Measurements from ENCODE around the gene GLI3.

GLI3 gene

DNA sequence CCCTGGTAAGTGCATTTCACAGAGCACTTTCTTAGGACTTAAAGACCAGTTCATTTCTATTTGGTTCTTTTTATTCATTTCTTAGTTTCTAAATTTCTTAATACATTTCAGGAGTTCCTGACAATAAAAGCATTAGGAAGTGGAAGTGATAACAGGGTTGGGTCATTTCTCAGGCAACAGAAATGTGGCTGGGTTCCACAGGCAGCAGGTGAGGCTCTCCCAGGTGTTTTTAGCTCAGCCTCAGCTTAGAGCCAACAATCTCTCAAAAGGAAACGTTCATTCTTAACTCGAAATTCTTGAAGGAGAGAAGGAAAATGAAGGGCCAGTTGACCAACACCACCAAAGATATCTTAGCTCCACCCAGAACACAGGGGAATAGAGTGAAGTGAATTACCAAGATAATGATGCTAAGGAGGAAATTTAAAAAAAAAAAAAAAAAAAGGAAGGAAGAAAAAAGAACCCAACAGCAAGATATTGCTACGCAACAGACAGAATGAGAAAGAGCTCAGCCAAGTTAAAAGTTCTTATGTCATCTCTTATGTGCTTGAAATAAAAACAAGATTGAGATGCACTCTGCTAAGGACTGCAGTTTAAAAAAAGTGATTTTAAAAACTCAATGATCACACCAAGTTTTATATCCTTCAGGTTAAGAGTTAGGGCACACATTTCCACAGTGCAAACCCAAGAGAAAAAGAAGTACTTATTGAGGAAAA, 230.1 kb downstream of the GLI3 start:
- no peak for DNase-seq (ENCODE audit: low read depth in 3 of 3, low spot score in 1 of 3)

DNA sequence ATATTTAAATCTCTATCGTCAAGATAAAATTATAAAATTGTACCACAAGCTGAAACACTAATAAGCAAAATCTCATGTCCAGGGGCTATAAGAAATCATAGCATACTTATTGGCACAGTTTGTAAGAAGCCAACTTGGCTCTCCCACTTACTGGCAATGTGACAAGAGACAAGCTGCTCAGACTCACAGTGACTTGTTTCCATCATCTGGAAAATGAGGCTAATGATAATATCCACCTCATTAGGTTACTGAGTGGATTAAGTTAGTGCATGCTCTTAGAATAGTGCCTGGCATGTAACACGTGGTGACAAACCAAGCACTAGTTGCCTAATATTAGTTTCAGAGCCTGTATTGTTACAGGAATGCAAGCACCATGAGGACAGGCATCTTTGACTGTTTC, 234.4 kb downstream of the GLI3 start:
- no peak for DNase-seq (ENCODE audit: low read depth in 3 of 3, low spot score in 1 of 3)

DNA sequence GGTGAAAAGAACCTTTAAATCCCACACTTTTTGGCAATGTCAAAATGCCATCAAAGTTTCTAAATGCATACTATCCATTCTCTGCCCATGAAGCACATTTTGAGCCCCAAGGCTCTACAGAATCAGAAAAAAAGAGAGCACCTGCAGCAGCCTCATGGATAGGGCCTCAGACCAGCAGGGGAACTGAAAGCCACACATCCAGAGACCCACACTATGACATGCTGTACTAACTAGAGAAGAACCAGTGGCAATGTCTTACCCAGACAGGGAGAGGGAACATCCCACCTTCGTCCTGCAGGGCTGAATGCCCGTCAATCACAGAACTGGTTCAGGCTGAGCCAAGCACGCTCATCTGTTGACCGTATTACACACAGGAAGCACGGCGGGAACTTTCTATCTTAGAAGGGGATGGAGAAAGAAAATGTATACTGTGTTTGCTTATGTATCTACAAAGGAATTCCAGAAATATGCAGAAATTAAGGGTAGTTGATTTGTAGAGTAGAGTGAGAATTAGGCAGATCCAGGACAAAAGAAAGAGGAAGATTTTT, 237.2 kb downstream of the GLI3 start:
- DNase-seq (ENCODE audit: low read depth in 3 of 3, low spot score in 1 of 3) = no peak

DNA sequence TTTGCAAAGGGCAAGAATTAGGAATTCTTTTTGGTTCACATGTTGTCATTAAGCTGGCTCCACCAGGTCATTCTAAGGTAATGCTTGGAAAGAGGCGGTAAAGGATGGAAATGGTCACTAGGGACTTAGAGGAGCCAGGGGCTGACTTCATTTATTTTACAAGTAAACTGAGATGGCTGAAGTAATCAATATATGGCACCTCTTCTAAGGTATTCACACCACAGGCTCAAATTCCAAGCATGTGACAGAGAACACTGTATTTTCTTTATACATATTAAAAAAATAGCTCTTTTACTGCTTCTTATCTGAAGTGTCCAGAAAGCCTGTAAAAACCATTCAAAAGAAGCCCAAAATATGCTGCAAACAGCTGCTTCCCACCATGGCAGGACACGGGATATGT, 239.0 kb downstream of the GLI3 start:
- DNase-seq (ENCODE audit: low read depth in 3 of 3, low spot score in 1 of 3) = no peak

DNA sequence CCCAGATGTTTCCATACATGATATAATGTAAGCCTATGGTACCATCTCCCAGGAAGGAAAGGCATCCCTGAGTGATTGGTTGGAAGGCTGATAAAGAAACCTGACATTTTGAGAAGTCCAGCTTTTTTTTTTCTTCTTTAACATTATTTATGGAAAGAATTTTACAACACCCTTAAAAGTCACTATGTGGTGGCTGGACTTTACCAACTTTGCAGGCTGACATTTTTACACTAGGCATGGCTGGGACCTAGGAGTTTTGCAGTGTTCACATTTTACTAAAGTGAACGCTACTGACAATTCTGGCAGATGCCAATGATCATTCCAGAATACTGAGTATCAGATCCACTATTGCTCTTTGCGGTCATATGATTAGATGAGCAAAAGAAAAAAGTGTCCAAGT, 239.9 kb downstream of the GLI3 start:
- DNase-seq (ENCODE audit: low read depth in 3 of 3, low spot score in 1 of 3) = no peak

DNA sequence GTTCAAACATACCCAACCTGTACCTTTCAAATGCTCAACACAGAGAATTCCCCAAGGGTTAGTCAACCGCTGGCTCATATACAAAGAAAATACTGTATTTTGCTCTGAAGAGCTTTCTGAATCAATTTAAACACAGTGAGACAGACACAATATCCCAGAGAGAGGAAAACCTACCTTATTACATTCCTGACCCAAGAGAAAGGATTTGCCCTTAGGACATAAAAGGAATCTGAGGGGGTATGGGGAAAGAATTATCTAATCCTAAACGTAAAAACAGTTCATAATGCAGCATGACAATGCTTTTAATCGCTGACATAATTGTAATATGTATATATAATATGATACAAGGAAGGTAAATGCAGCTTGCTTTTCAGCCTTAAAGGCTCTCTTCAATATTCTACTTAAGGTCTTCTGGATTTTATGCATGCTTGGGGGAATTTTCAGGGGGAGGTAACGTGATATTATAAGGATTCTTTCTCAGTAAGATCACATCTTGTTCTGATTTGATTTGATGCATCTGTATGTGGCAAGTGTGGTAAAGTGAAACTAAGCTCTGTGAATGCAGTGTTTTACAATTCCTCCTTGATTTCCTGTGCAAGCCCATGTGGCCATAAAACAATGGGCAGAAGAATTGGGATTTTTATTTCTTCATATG, 240.5 kb downstream of the GLI3 start:
- no peak for DNase-seq (ENCODE audit: low read depth in 3 of 3, low spot score in 1 of 3)

DNA sequence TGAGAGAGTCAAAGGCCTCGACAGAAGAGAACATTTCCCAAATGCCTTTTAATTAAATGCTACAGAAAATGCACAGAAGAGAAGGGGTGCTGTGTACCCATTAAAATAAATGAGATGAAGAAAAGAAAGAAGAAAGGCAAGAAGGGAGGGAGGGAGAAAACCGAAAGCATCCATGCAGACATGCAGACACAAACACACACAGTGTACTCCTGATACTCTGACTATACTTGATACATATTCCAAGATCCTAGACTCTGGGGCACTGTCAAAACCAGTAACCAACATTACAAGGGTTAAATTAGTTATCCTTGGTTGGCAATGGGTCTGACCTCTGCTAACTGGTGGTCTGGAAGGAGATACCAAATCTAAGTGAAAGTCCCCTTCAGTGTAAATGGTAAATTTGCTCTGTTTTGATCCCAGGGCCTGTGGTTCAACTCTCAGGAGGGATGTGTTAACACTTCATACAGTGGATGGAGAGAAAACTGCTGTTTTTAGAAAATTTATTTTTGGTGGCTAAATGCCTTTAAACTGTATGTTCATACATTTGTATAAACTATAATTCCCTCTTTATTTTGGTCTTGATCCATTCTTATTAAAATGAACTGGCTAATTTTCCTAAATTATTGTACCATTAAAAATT, 241.3 kb downstream of the GLI3 start:
- DNase-seq (ENCODE audit: low read depth in 3 of 3, low spot score in 1 of 3) = no peak

DNA sequence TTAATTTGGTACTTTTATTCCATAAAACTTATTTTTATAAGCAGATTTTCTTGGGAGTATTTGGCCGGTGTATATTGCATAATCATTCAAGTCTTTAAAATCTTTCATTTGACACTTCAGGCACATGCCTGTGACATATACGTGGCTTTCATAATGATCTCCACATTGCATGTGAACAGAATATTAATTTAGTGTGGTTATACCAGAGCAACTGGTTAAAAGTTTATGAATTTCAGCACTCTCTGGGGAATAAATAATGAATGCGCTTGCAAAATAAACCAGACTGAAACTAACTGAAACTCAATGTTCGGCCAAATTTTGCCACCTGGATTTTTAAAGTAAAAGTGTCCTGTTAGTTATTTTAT, 242.3 kb downstream of the GLI3 start:
- no peak for DNase-seq (ENCODE audit: low read depth in 3 of 3, low spot score in 1 of 3)

DNA sequence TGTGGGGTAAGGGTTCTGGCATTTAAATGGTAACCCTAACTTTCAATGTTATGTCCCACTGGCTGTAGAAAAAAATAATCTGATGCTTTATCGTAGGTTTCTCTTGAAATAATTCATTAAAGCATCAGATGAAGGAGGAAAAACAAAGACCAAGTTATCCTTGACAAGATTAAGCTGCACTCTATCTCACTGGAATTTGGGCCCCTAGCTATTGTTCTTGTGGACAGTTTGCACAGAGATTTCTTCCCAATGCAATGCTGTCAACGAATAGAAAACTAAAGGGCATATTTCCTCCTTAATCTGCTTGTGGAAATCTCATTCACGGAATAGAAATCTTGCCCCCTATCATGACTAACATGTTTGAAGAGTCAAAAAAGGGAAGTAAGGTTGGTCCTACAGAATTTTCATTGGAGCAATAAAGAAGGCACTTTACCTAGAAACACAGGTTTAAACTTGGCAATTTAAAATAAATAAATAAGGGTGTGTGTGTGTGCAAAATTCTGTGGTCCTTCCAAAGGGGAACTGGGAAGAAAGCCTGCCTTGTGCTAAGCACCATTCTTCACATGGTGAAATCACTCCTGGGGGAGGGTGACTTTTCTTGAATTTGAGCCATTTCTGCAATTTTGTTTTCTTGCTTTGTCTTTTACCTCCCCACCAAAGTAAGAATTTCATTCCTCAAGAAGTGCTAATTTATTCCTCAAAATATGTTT, 242.8 kb downstream of the GLI3 start:
- DNase-seq (ENCODE audit: low read depth in 3 of 3, low spot score in 1 of 3) = no peak

DNA sequence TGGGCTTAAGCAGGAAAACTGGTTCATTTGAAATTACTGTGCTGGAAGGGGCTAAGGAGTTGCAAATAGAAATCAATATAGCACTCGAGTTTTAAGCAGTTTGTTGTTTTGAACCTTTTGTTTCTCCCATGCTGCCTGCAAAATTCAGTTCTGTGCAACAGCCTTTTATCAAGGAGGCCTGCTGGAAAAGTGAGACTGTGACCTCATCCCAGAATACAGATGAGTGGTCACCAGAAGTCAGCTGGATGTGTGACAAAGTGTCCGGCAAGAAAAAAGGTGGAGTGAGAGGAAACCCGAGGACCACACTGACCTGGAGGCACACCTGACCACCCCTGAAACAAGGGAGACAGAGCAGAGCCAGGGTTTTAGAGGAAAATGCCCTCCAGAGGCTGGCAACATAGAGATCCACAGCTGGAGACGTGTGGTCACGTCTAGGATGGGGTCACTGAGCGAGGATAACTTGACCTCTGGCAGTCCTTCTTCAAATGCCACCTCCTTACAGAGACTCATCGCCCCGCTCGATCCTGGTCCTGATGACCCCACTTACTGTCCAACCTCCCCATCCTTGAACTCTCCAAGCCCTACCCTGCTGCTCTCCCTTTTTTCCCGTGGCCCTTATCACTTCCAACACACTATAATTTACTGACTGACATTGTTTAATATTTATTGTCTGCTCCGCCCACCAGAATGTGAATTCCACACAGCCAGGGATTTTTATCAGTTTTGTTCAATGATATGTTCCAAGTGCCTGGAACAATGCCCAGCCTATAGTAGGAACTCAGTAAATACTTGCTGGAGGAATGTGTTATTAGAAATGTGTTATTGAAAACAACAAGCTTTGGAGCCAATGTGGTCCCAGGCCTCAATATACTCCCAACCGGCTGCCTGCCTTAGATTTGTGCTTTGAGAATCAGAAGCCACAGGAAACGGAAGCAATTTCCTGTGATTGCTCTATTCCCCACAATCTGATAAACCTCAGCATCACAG, 243.8 kb downstream of the GLI3 start:
- no peak for DNase-seq (ENCODE audit: low read depth in 3 of 3, low spot score in 1 of 3)

DNA sequence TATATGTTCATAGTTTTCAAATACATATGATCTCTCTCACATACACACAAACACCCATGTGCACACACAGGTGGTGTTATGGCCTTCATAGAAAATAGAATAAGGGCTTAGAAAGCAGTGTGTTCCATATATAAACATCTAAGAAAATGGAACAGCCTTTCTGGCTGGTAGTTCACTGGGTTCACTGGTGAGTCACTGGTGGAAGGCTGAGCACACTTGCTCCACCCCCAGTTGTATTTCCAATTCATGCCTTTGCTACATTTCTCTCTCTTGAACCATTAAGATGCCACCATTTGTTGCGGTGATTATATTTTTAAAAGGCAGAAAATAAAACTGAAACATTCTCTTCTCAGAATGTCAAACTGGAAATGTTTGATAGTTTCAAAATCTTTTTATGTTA, 252.1 kb downstream of the GLI3 start:
- no peak for DNase-seq (ENCODE audit: low read depth in 3 of 3, low spot score in 1 of 3)

DNA sequence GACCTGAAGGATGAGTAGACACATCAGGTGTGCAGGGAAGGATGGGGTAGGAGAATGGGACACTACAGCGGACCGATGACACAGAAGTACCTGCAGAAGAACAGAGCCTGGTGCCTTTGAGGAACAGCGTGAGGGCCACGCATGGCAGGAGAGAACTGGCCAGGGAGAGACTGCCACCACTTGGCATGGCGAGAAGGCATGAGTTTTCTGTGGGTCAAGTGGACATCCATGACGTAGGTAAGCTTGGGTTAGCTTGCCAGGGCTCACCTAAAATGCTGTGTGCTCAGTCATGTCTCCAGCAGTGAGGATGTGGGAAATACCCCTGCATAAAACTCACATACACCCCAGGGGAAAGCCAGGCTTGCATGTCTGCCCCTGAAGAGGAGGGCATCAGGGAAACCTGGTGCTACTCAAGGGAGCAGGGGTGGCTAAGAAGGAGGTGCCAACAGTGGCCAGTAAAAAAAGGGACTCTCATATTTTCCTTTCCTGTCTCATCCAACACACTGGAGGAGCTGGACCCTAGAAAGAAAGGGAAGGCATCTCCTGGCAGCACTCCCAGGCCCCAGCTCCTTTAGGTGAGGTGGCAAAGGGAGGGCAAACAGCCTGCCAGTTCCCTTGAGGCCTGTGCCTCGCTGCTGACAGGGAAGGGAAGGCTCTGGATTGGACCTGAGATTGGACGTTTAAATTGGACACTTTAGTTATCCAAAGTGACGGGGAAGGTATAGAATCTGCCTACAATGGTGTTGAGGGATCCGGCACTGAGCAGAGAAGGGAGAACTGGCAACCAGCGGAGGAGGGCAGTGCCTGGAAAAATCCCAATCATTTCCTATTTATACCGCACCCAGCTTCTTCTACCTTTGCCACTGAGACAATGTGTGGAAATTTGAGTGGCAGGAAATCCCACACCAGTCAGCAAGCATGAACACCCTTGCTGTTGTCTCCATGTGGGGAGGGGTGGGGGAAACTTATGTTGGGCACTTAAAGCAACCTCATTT, 255.7 kb downstream of the GLI3 start:
- no peak for DNase-seq (ENCODE audit: low read depth in 3 of 3, low spot score in 1 of 3)

DNA sequence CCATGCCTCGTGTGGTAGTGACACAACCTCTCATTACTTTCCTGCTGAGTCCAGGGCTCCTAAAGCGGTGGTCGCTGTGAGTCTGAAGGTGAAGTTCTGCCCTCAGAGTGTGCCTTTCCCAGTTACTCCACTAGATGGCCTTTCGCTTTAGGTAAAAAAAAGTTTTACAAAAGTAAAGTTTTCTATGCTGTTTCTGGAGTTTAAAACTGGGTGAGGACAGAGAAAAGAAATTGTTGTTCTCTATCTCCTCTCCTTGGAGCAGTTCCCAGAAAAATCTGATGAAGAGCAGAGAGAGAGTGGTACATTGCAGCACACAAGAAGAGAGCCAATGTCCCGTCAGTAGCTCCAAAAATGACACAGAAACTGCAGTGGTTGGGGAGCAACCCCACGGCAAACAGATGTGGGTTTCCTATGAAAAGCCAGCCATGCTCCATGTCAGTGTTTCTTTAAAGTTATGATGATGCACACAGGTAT, 257.1 kb downstream of the GLI3 start:
- DNase-seq (ENCODE audit: low read depth in 3 of 3, low spot score in 1 of 3) = no peak

DNA sequence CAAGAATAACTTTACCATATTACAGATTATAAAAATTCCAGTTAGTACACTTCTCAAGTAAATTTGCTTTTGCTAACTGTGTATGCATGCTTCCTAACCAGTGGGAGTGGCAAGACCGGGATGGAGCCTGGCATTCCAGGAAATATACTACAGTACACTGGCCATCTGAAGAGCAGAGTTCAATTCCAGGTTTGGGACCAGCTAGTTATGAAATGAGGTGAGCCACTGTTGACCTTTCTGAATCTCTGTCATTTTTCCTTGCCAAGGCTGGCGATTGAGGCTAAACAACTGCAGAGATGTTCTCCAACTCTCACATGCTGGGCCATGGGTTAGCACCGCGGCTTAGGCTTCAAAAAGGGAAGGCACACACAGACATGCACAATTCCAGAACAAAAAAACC, 258.2 kb downstream of the GLI3 start:
- no peak for DNase-seq (ENCODE audit: low read depth in 3 of 3, low spot score in 1 of 3)

DNA sequence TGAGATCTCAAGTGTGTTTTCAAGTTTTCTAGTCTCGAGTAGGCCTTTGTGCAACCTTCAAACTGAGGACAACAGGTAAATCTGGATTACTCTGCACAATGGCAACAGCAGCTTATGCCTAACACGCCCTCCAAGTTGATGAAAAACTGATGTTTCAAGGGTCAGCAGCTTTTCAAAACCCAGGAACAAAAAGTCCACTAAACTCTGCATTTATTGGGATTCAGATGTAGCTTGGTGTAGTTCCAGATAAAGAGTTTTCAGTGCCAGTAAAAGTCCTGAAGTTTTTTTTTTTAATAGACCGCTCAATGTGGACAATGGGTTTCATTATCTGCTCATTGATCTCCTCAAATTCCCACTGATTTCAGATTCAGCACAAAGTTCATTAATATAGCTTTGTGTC, 259.3 kb downstream of the GLI3 start:
- DNase-seq (ENCODE audit: low read depth in 3 of 3, low spot score in 1 of 3) = no peak

DNA sequence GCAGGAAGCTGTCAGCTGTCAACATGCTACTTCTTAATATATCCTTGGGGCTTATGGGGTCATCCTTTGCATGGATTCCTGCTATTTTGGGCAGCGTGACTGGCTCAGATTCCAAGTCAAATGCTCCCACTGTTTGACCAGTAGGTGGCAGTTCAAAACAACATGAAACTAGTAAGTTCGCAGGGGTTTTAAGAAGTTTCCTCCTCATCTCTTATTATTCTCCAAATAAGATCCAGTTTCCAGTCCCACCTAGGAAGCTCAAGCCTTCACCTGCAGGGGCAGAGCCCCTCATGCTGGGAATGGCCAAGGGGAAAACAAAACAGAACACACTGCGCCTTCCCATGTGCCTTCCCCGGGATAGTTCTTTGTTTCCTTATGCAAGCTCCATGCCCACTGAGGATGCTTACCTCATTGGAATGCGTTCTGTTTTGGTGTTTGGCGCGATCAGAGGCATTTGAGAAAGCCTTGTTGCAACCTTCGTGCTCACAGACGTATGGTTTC, 259.8 kb downstream of the GLI3 start:
- no peak for DNase-seq (ENCODE audit: low read depth in 3 of 3, low spot score in 1 of 3)

DNA sequence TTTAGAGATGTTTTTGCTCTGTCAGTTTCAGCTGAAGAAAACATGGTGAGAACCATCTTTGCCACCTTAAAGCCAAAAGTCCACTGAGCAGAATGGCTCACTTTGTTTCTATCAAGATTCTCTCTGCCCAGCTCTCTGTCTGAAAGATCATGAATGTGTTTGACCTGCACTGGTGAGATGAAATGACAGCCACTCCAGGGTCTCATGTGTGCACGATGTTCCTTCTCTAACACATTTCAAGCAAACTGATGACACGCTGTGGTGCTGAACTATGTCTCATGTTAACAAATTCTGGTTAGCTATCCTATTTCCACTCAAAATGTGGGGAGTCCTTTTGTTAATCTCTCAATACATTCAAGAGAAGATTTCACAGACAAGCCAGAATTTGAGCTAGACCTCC, 260.6 kb downstream of the GLI3 start:
- DNase-seq (ENCODE audit: low read depth in 3 of 3, low spot score in 1 of 3) = no peak

DNA sequence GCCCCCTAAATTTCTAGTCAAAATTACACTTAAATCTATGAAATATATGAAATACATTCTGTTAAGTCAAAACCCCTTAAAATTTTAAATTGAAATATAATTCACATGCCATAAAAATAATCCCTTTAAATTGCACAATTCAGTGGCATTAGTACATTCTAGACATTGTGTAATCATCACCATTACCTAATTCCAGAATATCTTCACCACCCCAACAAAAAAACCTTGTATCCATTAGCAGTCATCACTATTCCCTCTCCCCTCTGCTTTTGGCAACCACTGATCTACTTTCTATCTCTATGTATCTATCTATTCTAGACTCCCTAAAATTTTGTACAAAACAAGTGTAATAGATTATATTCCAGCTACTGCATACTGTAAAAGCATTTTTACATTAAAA, 261.2 kb downstream of the GLI3 start:
- DNase-seq (ENCODE audit: low read depth in 3 of 3, low spot score in 1 of 3) = no peak
